ENCODE measurements around the gene BUD31. TPM values are rescaled to one million over a fixed set of nuclear protein-coding genes. Genes with fewer than 3 reads are reported as not detected.

Gene BUD31
- total RNA-seq, 4 donors from 2014 or later = 52.9 to 68.3 (median 64.8) TPM

DNA sequence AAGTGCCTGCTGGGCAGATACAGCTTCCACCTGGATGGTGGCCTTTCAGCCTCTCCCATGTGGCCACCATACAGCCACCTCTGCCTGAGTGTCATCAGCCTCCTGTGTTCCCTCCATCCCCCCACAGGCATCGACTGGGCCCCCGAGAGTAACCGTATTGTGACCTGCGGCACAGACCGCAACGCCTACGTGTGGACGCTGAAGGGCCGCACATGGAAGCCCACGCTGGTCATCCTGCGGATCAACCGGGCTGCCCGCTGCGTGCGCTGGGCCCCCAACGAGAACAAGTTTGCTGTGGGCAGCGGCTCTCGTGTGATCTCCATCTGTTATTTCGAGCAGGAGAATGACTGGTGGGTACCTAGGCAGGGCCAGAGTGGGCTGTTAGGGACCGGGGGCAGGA lies 20.9 kb upstream of the BUD31 start:
- DNase-seq (ENCODE audit: low spot score) = no peak
- no peak for ATAC-seq (ENCODE audit: low FRiP score)
- TF ChIP-seq, protein P1, sequence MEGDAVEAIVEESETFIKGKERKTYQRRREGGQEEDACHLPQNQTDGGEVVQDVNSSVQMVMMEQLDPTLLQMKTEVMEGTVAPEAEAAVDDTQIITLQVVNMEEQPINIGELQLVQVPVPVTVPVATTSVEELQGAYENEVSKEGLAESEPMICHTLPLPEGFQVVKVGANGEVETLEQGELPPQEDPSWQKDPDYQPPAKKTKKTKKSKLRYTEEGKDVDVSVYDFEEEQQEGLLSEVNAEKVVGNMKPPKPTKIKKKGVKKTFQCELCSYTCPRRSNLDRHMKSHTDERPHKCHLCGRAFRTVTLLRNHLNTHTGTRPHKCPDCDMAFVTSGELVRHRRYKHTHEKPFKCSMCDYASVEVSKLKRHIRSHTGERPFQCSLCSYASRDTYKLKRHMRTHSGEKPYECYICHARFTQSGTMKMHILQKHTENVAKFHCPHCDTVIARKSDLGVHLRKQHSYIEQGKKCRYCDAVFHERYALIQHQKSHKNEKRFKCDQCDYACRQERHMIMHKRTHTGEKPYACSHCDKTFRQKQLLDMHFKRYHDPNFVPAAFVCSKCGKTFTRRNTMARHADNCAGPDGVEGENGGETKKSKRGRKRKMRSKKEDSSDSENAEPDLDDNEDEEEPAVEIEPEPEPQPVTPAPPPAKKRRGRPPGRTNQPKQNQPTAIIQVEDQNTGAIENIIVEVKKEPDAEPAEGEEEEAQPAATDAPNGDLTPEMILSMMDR (IDR thresholded peaks at IDR 0.05) = no peak

DNA sequence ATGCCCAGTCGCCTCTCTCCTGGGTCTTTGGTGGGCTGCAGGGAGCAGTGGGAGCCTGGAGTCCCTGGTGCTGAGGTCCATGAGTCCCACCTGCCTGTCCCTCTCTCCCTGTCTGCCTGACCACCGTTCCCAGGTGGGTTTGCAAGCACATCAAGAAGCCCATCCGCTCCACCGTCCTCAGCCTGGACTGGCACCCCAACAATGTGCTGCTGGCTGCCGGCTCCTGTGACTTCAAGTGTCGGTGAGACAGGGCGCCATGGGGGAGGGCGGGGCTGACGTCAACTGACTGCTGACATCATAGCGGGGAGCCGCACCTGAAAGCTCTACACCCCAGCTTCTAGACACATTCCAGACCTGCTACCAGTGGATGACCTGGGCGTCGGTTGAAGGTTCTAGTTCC lies 19.0 kb upstream of the BUD31 start:
- ATAC-seq (ENCODE audit: low FRiP score) (no peak), DNase-seq (ENCODE audit: low spot score) (no peak)
- TF ChIP-seq, protein P1 (IDR thresholded peaks at IDR 0.05) = no peak

DNA sequence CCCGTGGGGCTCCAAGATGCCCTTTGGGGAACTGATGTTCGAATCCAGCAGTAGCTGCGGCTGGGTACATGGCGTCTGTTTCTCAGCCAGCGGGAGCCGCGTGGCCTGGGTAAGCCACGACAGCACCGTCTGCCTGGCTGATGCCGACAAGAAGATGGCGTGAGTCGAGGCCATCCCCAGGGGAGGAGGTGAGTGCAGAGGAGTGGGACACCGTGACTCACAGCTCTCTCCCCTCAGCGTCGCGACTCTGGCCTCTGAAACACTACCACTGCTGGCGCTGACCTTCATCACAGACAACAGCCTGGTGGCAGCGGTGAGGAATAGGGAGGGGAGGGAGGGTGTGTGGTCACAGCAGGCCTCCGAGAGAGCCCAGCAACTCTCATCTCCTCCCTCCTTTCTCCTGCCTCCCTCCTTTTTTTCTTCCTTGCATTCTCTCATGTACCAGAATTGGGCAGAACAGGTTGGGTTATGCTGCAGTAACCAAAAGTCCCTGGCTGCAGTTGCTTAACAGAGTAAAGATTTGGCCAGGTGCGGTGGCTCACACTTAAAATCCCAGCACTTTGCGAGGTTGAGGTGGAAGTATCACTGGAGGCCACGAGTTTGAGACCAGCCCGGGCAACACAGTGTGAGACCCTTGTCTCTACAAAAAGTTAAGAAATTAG lies 17.7 kb upstream of the BUD31 start:
- ATAC-seq (ENCODE audit: low FRiP score) (no peak), DNase-seq (ENCODE audit: low spot score) (no peak)
- TF ChIP-seq, protein P1 (IDR thresholded peaks at IDR 0.05) = no peak

DNA sequence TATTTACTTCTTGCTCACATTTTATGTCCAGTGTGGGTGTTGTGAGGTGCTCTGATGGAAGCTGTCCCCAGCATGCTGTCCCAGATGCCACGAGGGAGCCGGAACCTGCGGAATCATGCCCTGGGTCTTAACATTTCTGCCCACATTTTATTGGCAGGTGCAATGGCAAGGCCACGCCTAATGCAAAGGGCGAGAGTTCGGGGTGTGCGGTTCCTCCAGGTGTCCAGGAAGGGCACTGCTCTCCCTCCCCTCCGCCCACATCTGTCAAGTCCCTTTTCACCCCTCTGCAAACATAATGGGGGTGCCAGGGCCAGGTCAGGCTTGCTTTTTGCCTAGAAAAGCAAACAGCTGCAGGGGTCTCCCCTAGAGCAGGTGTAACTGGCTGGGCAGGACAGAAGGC lies 16.7 kb upstream of the BUD31 start:
- no peak for ATAC-seq (ENCODE audit: low FRiP score)
- TF ChIP-seq, protein P1 (IDR thresholded peaks at IDR 0.05) = no peak
- DNase-seq (ENCODE audit: low spot score) = no peak

DNA sequence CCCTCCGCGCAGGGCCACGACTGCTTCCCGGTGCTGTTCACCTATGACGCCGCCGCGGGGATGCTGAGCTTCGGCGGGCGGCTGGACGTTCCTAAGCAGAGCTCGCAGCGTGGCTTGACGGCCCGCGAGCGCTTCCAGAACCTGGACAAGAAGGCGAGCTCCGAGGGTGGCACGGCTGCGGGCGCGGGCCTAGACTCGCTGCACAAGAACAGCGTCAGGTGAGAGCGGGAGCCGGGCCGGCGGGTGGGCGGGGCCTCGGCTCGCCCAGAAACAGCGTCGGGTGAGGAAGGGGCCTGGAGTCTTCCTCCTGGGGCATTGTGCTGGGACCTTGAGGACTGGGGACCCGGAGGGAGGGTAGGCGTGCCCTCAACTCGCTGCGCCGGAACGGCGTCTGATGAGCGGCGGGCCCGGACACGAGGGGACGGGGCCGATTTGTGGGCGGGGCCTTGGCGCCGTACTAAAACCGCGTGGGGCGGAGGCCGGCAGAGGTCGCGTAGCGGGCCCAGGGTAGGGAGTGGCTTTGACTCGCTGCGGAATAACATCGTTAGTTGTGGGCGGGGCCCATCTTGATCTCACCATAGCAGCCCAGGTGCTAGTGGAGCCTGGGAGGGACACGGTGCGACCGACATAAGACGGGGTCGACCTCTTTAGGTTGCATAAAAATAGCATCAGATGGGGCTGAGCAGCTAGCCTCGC lies 16.0 kb upstream of the BUD31 start:
- peak; percentile 90 for ATAC-seq (ENCODE audit: low FRiP score)
- DNase-seq (ENCODE audit: low spot score) = no peak

DNA sequence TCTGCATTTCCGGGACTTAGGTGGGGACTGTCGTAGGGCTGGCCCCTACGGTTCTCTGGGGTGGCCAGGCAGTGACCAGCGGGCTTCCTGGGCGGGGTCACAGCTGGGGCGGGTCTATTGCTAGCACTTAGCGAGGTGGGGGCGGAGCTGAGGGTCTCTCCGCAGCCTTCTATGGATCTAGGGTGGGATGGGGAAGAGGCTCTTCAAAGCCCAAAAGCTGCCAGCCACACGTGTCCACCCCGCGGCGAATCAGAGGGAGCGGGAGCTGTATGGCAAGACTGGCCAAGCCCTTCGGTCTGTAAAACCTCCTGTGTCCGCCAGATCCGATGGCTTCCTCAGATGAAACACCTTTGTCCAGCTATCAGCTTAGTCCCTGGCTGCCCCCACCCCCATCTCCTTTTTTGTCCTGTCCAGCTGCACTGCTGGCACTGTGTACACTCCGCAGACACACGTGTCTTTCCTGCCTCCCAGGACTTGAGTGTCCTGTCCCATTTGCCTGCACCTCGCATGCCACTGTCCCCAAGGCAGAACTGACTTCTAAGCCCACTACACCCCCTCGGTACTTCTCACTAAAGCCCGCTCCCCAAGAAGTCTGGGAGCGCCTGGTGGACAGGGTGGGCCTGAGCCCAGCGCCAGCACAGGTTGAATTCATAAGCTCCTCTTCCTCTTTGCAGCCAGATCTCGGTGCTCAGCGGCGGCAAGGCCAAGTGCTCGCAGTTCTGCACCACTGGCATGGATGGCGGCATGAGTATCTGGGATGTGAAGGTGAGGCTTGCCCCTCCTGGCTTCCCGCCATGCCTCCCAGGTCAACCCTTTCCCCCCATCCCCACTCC lies 15.2 kb upstream of the BUD31 start:
- TF ChIP-seq, protein P1 (IDR thresholded peaks at IDR 0.05) = no peak
- ATAC-seq (ENCODE audit: low FRiP score) = peak; percentile 21
- no peak for DNase-seq (ENCODE audit: low spot score)

More for the DNA sequence above, 16.0 kb upstream of the BUD31 start:
- TF ChIP-seq, protein P1 (IDR thresholded peaks at IDR 0.05) = no peak

Data from omental fat pad (tissue), 4 donors.